Gastroesophageal sphincter (tissue), 2 donors: ENCODE results near the gene ZC2HC1B.

Source experiments
- EP300 ChIP-seq: sonication (generic); formaldehyde crosslinking; IDR thresholded peaks from one replicate; pipeline ENCODE4 v1.6.1; 2017; ENCODE audit warnings: antibody characterized with exemption, mild to moderate bottlenecking
- POLR2A ChIP-seq, 2 donors: fragments of 450-650 bp; IDR thresholded peaks; one replicate each; pipeline ENCODE4 v1.6.1; 2017; ENCODE audit warnings: antibody characterized with exemption in 2 of 2, mild to moderate bottlenecking in 2 of 2, moderate library complexity in 1 of 2

GRCh38 chr6:143936778-143937667 is 72.7 kb downstream of the ZC2HC1B start:
- TF ChIP-seq POLR2A (IDR thresholded peaks at IDR 0.05): no peak
- TF ChIP-seq EP300: no peak
